ENCODE measurements around the gene GPR142. TPM values are rescaled to one million over a fixed set of nuclear protein-coding genes. Genes with fewer than 3 reads are reported as not detected.

Gene GPR142
- total RNA-seq, 1 donor, result not detected

GRCh38 chr17:74408262-74408661 lies 41.0 kb downstream of the GPR142 start:
- no peak for DNase-seq (ENCODE audit: low read depth)
- H3K4me3 ChIP-seq (ENCODE audit: low read depth, low read length), result no peak overlapping the region
- no peak for TF ChIP-seq CTCF (IDR thresholded peaks at IDR 0.05; ENCODE audit: insufficient read depth, low read length)

- TF ChIP-seq CTCF (IDR thresholded peaks at IDR 0.05; ENCODE audit: insufficient read depth, low read length), result no peak
- no peak overlapping the region for H3K4me3 ChIP-seq (ENCODE audit: low read depth, low read length)
- no peak for DNase-seq (ENCODE audit: low read depth)
Measured at GRCh38 chr17:74408815-74409214, 41.5 kb downstream of the GPR142 start.

GRCh38 chr17:74410001-74410443 lies 42.7 kb downstream of the GPR142 start:
- TF ChIP-seq CTCF (IDR thresholded peaks at IDR 0.05; ENCODE audit: insufficient read depth, low read length), result no peak
- DNase-seq (ENCODE audit: low read depth), result no peak
- H3K4me3 ChIP-seq (ENCODE audit: low read depth, low read length), result no peak overlapping the region

- no peak for TF ChIP-seq CTCF (IDR thresholded peaks at IDR 0.05; ENCODE audit: insufficient read depth, low read length)
- DNase-seq (ENCODE audit: low read depth), result no peak
- no peak overlapping the region for H3K4me3 ChIP-seq (ENCODE audit: low read depth, low read length)
Measured at GRCh38 chr17:74412581-74412980, 45.3 kb downstream of the GPR142 start.

- H3K4me3 ChIP-seq (ENCODE audit: low read depth, low read length), result no peak overlapping the region
- DNase-seq (ENCODE audit: low read depth), result no peak
- TF ChIP-seq CTCF (IDR thresholded peaks at IDR 0.05; ENCODE audit: insufficient read depth, low read length), result no peak
Measured at GRCh38 chr17:74413491-74413890, 46.2 kb downstream of the GPR142 start.

- H3K4me3 ChIP-seq (ENCODE audit: low read depth, low read length), result no peak overlapping the region
- no peak for DNase-seq (ENCODE audit: low read depth)
- no peak for TF ChIP-seq CTCF (IDR thresholded peaks at IDR 0.05; ENCODE audit: insufficient read depth, low read length)
Measured at GRCh38 chr17:74414510-74414909, 47.2 kb downstream of the GPR142 start.

All from fibroblast of the aortic adventitia (primary cell).